IPS-15b (cell line): Measurements from ENCODE around the gene SYNDIG1.

Experiments used
- H3K27me3 ChIP-seq: one replicate; pipeline ENCODE4 v1.6.1; 2013; ENCODE audit warnings: low read length; ENCODE audit not compliant: control insufficient read depth, insufficient read depth
- H3K36me3 ChIP-seq: one replicate; pipeline ENCODE4 v1.6.1; 2013; ENCODE audit warnings: low read length; ENCODE audit not compliant: control insufficient read depth, insufficient read depth
- H3K4me1 ChIP-seq: one replicate; pipeline ENCODE4 v1.6.1; 2013; ENCODE audit warnings: mild to moderate bottlenecking, low read length; ENCODE audit not compliant: control insufficient read depth, insufficient read depth
- H3K4me3 ChIP-seq: one replicate; pipeline ENCODE4 v1.5.1; 2013; ENCODE audit warnings: low read depth, low read length
- H3K9ac ChIP-seq: one replicate; pipeline ENCODE4 v1.6.1; 2013; ENCODE audit warnings: low read depth, mild to moderate bottlenecking, low read length
- H3K9me3 ChIP-seq: one replicate; pipeline ENCODE4 v1.6.1; 2013; ENCODE audit warnings: mild to moderate bottlenecking, low read length; ENCODE audit not compliant: control insufficient read depth, insufficient read depth

The SYNDIG1 gene

DNA sequence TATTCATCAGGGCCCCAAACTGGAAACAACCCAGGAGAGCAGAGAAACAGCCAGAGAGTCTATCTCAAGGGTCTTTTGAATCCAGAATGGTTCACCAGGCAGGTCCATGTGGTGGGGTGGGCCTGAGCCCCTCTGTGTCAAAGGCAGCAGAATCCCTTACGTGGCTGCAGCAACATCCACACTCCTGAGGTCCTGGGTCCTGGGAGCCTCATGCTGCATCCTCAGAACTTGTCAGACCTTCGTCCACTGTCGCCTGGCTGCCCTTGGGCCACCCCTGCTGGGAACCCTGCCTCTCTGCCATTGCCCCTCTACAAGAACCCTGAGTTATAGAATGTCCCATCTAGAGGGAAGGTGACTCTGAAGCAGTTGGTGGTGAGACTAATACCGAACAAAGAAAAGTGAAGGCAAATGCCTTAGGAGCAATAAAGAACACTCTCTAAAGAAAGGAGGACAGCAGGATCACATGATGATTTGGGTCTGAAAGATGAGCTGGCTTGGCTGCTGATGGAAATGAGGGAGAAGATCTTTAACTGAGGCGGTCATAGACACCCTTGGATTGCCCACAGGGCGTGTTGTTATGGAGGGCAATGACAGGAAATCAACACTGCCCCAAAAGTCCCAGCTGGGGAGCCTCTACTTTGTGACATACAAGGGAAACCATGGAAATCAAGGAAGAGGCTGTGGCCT is 161.2 kb downstream of the SYNDIG1 start:
- Histone ChIP-seq H3K9me3 (no peaks in the 10 kb centered on the region), H3K27me3 (no peaks in the 10 kb centered on the region), H3K9ac (no peak overlapping the region), H3K4me1 (peaks cover 6% of the 10 kb centered on the region), H3K4me3 (no peak overlapping the region), H3K36me3 (no peaks in the 10 kb centered on the region)

DNA sequence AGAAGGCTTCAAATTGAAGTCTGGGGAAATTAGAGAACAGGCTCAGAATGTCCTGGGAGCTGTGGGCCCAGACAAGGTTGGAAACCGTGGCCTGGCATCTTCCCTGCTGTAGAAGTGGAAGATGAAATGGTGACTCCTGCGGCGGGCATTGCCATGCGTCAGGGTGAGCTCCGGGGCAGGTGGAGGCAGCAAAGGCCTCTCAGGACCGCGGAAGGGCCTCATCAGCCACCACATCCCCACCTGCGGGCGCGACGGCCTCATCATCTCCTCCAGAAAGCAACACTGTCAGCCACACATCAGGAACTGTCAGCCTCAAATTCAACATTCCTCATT is 161.7 kb downstream of the SYNDIG1 start:
- Histone ChIP-seq H3K36me3 (no peaks in the 10 kb centered on the region), H3K4me3 (no peak overlapping the region), H3K9me3 (no peaks in the 10 kb centered on the region), H3K4me1 (peaks cover 11% of the 10 kb centered on the region), H3K27me3 (no peaks in the 10 kb centered on the region), H3K9ac (no peak overlapping the region)

- H3K4me3 ChIP-seq = no peak overlapping the region
- no peaks in the 10 kb centered on the region for H3K9me3 ChIP-seq
- H3K36me3 ChIP-seq = no peaks in the 10 kb centered on the region
- no peaks in the 10 kb centered on the region for H3K27me3 ChIP-seq
- H3K4me1 ChIP-seq = peaks cover 11% of the 10 kb centered on the region
- no peak overlapping the region for H3K9ac ChIP-seq
These were observed 163.2 kb downstream of the SYNDIG1 start for GRCh38 chr20:24632581-24632980.

DNA sequence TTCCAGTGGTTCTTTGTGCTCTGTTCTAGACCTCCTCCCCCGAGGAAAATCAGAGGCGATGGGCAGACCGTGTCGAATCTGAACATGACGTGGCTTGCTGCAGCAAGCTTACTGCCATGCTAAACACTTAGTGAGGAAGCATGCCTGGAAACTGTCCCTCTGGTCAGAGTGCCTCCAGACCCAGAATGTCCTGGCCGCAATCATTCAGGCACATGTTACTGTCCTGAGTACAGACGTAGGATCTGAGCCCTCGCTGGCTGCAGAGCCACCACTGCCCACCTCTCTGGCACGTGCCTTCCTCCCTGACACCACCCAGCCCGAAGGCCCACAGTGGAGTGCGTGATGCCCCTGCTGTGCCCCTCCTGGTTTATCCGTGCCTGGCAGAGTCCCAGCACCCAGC is 163.6 kb downstream of the SYNDIG1 start:
- H3K9ac ChIP-seq = no peak overlapping the region
- no peaks in the 10 kb centered on the region for H3K9me3 ChIP-seq
- no peaks in the 10 kb centered on the region for H3K36me3 ChIP-seq
- H3K27me3 ChIP-seq = no peaks in the 10 kb centered on the region
- no peak overlapping the region for H3K4me3 ChIP-seq
- peaks cover 11% of the 10 kb centered on the region for H3K4me1 ChIP-seq

DNA sequence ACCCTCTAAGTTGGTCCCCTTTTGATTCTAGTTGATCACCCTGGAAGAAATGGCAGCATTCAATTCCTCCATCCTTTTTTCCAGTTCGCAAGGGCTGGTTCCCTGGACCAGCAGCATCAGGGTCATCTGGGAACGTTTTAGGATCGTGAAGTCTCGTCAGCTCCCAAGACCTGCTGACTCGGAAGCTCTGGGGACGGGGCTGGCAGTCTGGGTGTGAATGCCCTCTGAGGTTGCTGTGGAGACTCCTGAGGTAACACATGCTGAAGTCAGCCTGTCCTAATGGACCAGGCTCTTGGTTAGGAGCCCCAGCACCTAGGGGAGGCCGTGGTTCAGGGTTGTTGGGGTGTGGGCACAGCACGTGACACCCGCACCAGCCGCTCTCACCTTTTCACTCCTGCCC is 164.1 kb downstream of the SYNDIG1 start:
- no peaks in the 10 kb centered on the region for H3K27me3 ChIP-seq
- H3K36me3 ChIP-seq = no peaks in the 10 kb centered on the region
- H3K9me3 ChIP-seq = no peaks in the 10 kb centered on the region
- no peak overlapping the region for H3K9ac ChIP-seq
- H3K4me1 ChIP-seq = peaks cover 11% of the 10 kb centered on the region
- H3K4me3 ChIP-seq = no peak overlapping the region

- H3K4me1 ChIP-seq = peaks cover 11% of the 10 kb centered on the region
- no peaks in the 10 kb centered on the region for H3K9me3 ChIP-seq
- H3K36me3 ChIP-seq = no peaks in the 10 kb centered on the region
- H3K27me3 ChIP-seq = no peaks in the 10 kb centered on the region
- no peak overlapping the region for H3K9ac ChIP-seq
- H3K4me3 ChIP-seq = no peak overlapping the region
These were observed 165.4 kb downstream of the SYNDIG1 start for GRCh38 chr20:24634855-24635254.

DNA sequence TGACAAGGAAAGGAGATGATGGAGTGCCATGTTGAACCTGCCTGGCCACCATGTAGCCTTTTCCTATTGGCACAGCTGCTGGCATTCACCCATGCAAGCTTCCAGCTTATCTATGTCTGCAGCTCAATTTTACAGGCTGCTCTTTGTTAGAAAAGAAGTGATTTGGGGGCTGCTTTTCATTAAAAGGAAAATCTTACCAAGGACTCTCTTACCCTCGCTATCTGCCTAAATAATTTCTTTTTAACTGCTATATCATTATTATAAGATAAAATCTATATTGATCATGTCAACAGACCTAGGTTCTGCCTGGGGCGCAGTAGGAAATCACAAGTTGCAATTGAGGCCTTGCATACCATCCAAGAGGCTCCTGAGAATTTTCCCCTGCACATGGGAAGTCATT is 167.2 kb downstream of the SYNDIG1 start:
- Histone ChIP-seq H3K4me3 (no peak overlapping the region), H3K4me1 (peaks cover 11% of the 10 kb centered on the region), H3K9me3 (no peaks in the 10 kb centered on the region), H3K36me3 (no peaks in the 10 kb centered on the region), H3K9ac (no peak overlapping the region), H3K27me3 (no peaks in the 10 kb centered on the region)

DNA sequence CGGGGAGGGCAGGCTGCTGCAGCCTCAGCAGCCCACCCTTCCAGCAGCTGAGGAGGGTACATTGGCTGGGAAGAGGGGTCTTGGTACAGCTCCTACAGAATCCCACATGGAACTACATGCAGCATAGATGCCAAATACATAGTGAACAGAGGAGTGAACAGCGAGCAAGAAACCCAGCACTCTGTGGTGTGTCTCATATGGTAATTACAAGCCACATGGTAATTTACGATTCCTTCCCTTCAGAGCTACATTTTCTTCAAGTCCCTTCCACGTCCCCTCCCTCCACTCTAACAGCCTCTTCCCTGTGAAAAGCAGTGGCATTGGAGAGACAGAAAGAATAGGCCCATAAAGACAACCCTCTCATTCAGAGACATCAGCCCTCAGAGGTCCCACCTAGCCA is 167.7 kb downstream of the SYNDIG1 start:
- Histone ChIP-seq H3K4me1 (peaks cover 11% of the 10 kb centered on the region), H3K4me3 (no peak overlapping the region), H3K9me3 (no peaks in the 10 kb centered on the region), H3K27me3 (no peaks in the 10 kb centered on the region), H3K9ac (no peak overlapping the region), H3K36me3 (no peaks in the 10 kb centered on the region)

- H3K9ac ChIP-seq = no peak overlapping the region
- H3K4me1 ChIP-seq = peaks cover 11% of the 10 kb centered on the region
- H3K4me3 ChIP-seq = no peak overlapping the region
- H3K36me3 ChIP-seq = no peaks in the 10 kb centered on the region
- H3K27me3 ChIP-seq = no peaks in the 10 kb centered on the region
- no peaks in the 10 kb centered on the region for H3K9me3 ChIP-seq
These were observed 168.5 kb downstream of the SYNDIG1 start for GRCh38 chr20:24637941-24638340.

- Histone ChIP-seq H3K27me3 (no peaks in the 10 kb centered on the region), H3K4me3 (no peak overlapping the region)
These were observed 169.4 kb downstream of the SYNDIG1 start for GRCh38 chr20:24638591-24639548.

DNA sequence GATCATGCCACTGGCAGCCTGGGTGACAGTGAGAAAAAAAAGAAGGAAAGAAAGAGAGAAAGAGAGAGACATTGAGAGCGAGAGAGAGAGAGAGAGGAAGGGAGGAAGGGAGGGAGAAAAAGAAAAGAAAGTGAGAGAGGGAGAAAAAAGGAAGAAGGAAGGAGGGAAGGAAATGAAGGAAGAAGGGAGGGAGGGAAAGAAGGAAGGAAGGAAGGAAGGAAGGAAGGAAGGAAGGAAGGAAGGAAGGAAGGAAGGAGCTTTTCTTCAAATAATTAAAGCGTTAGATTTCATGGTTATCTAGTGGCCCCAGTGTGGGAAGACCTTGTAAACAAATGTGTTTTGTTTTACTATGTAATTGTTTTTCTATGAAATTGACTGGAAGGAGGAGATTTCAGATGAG is 170.8 kb downstream of the SYNDIG1 start:
- Histone ChIP-seq H3K36me3 (no peaks in the 10 kb centered on the region), H3K9ac (no peak overlapping the region), H3K4me3 (no peak overlapping the region), H3K4me1 (peaks cover 8% of the 10 kb centered on the region), H3K27me3 (no peaks in the 10 kb centered on the region), H3K9me3 (no peaks in the 10 kb centered on the region)

More at GRCh38 chr20:24638591-24639548, 169.4 kb downstream of the SYNDIG1 start:
- Histone ChIP-seq H3K9ac (no peak overlapping the region), H3K4me1 (peaks cover 11% of the 10 kb centered on the region), H3K36me3 (no peaks in the 10 kb centered on the region), H3K9me3 (no peaks in the 10 kb centered on the region)

GRCh38 chr20:24640686-24641085 is 171.3 kb downstream of the SYNDIG1 start:
- peaks cover 4% of the 10 kb centered on the region for H3K4me1 ChIP-seq
- no peak overlapping the region for H3K9ac ChIP-seq
- H3K36me3 ChIP-seq = no peaks in the 10 kb centered on the region
- H3K4me3 ChIP-seq = no peak overlapping the region
- H3K9me3 ChIP-seq = no peaks in the 10 kb centered on the region
- H3K27me3 ChIP-seq = no peaks in the 10 kb centered on the region
